ENCODE results near the gene ATP1A1.

The ATP1A1 gene

DNA sequence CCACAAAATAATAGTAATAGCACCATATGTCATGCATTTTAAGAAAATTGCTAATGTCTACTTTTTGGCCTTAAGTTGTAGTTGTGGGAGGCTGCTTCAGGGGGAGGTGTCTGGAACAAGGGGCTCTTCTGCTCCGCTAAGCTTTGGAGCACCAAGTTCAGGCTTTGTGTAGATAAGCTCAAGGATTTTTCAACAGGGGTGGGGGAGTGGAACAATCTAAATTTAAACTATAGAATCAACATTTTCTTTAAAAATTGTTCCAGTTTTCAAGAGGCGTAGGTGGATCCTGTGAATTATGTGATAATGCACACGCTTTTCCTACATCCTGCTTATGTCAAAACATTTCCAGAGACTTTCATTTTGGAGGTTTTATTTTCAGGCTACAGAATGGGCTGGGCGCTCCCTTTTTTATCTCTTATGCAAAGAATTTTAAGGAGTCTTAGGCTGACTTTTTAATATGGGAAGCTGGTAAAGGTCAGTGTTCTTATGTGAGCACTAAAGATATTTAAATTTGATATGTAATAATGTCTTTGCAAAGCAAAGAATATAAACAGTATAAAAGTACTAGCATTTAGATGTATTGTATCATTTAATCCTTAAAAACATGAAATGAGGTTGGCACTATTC, 9.9 kb downstream of the ATP1A1 start:
- TF ChIP-seq, protein P1, sequence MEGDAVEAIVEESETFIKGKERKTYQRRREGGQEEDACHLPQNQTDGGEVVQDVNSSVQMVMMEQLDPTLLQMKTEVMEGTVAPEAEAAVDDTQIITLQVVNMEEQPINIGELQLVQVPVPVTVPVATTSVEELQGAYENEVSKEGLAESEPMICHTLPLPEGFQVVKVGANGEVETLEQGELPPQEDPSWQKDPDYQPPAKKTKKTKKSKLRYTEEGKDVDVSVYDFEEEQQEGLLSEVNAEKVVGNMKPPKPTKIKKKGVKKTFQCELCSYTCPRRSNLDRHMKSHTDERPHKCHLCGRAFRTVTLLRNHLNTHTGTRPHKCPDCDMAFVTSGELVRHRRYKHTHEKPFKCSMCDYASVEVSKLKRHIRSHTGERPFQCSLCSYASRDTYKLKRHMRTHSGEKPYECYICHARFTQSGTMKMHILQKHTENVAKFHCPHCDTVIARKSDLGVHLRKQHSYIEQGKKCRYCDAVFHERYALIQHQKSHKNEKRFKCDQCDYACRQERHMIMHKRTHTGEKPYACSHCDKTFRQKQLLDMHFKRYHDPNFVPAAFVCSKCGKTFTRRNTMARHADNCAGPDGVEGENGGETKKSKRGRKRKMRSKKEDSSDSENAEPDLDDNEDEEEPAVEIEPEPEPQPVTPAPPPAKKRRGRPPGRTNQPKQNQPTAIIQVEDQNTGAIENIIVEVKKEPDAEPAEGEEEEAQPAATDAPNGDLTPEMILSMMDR (IDR thresholded peaks at IDR 0.05; ENCODE audit: low read depth, low read length) = no peak
- peak in 1 of 2 donors; percentile 54 for DNase-seq (ENCODE audit: low read depth in 2 of 2)
- no peak overlapping the region for H3K4me3 ChIP-seq (replicated peaks in 1 of 2; ENCODE audit: low read depth in 2 of 2, low read length in 2 of 2)

DNA sequence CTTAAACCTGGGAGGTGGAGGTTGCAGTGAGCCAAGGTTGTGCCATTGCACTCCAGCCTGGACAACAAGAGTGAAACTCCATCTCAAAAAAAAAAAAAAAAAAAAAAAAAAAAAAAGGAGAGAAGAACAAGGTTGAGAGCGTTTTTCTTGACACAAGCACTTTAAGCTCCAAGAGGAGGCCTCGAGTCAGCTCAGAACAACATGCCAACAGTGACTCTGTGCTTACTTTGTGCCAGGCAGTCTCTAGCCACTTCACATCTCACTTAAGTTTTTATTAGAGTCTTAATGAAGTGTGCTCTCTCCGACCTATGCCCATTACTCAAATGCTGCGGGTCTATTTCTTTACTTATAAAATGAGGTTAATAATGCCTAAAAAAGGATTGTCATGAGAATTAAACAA, 13.0 kb downstream of the ATP1A1 start:
- no peak overlapping the region for H3K4me3 ChIP-seq (replicated peaks in 1 of 2; ENCODE audit: low read depth in 2 of 2, low read length in 2 of 2)

DNA sequence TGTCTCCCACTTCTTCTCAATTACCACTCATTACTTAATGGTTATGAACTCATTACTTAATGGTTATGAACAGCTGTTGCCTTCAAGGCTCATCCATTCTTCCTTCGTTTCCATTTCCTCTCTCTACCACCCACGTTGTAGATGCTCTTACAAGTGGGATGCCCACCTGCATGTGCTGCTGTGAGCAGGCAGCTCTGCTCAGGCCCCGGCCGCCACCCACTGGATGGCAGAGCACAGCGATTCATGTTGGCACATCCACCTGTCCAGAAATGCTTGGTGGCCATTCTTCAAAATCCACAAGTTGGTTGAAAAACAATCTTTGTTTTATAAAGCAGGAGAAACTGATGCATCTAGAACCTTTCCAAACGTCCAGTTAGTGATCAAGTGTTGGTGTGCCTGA, 14.5 kb downstream of the ATP1A1 start:
- no peak overlapping the region for H3K4me3 ChIP-seq (replicated peaks in 1 of 2; ENCODE audit: low read depth in 2 of 2, low read length in 2 of 2)
- DNase-seq (ENCODE audit: low read depth in 2 of 2) = no peak
- TF ChIP-seq, protein P1 (IDR thresholded peaks at IDR 0.05; ENCODE audit: low read depth, low read length) = no peak

More for the DNA sequence above, 13.0 kb downstream of the ATP1A1 start:
- TF ChIP-seq, protein P1 (IDR thresholded peaks at IDR 0.05; ENCODE audit: low read depth, low read length) = no peak
- DNase-seq (ENCODE audit: low read depth in 2 of 2) = no peak

DNA sequence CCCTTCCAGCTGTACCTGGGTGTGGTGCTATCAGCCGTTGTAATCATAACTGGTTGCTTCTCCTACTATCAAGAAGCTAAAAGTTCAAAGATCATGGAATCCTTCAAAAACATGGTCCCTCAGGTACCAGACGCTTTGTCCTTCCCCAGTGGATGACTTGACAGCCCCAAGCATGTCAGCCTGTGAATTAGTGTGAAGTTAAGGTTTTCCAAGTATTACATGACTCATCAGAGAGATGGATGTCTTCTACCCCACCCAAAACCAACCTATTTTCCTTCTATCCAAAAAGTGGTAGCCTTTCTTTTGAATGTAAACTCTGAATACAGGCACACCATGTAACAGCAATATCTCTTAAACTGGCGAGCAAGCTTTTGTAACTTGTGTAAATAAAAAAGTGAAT, 15.1 kb downstream of the ATP1A1 start:
- TF ChIP-seq, protein P1 (IDR thresholded peaks at IDR 0.05; ENCODE audit: low read depth, low read length) = no peak
- H3K4me3 ChIP-seq (replicated peaks in 1 of 2; ENCODE audit: low read depth in 2 of 2, low read length in 2 of 2) = no peak overlapping the region
- DNase-seq (ENCODE audit: low read depth in 2 of 2) = no peak

DNA sequence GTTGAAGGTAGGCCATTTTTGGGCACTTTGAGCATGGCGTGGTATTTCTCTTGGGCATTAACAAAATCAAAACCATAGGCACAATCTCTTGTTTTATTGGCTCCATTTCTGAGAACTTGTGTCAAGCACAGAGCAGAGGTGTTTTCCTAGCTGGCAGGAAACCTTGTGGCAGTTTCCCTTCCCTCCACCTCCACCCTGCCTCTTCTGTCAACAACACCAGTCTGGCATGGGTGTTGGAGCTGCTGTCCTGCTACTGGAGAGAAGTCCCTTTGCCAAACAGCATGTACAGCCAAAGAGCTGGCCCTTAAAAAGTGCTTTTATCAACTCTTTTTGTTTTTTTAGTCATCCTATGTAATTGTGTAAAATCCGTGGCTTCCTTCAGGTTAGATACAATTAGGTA, 16.0 kb downstream of the ATP1A1 start:
- no peak for DNase-seq (ENCODE audit: low read depth in 2 of 2)
- H3K4me3 ChIP-seq (replicated peaks in 1 of 2; ENCODE audit: low read depth in 2 of 2, low read length in 2 of 2) = no peak overlapping the region
- TF ChIP-seq, protein P1 (IDR thresholded peaks at IDR 0.05; ENCODE audit: low read depth, low read length) = no peak

DNA sequence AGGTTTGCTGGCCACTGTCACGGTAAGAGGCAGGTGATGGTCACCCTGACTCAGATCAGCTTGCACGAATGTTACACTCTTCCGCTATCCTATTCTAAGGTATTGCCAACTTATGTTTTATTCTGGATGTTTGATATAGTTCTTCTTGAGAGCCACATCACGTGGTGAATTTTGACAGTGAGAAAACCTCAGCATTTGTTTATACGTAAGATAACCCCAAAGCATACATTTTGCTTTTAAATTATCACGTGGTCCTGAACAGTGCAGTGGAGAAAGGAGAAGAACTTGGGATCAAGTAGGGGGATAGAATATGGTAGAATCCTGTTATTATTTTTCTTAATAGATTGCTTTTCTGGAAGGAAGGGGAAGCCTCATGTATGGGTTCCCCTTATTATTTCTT, 16.6 kb downstream of the ATP1A1 start:
- DNase-seq (ENCODE audit: low read depth in 2 of 2) = no peak
- TF ChIP-seq, protein P1 (IDR thresholded peaks at IDR 0.05; ENCODE audit: low read depth, low read length) = no peak

DNA sequence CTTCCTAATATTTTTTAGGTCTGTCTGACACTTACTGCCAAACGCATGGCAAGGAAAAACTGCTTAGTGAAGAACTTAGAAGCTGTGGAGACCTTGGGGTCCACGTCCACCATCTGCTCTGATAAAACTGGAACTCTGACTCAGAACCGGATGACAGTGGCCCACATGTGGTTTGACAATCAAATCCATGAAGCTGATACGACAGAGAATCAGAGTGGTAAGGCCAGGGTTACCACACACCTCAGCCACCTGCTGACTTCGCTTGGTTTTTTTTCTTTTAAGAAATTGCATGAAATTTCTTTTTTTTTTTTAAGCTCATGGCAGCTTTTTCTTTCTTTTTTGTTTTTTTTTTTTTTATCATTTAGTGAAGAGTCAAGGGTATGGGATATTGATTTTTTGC, 17.2 kb downstream of the ATP1A1 start:
- no peak for DNase-seq (ENCODE audit: low read depth in 2 of 2)
- H3K4me3 ChIP-seq (replicated peaks in 1 of 2; ENCODE audit: low read depth in 2 of 2, low read length in 2 of 2) = no peak overlapping the region
- TF ChIP-seq, protein P1 (IDR thresholded peaks at IDR 0.05; ENCODE audit: low read depth, low read length) = no peak

More for the DNA sequence above, 16.6 kb downstream of the ATP1A1 start:
- no peak overlapping the region for H3K4me3 ChIP-seq (replicated peaks in 1 of 2; ENCODE audit: low read depth in 2 of 2, low read length in 2 of 2)

All from cardiac fibroblast (primary cell).